GM21447 (cell line): ENCODE data around the gene GRID1.
"Not testable (repeated sequence)": the region's sequence is repeated elsewhere in the genome, so short reads cannot be mapped to it uniquely, and the experiment has no call there.

Source experiments
- ATAC-seq: cut with Tn5 transposase; IDR thresholded peaks from one replicate; pipeline ENCODE4 v1.9.1; 2021; ENCODE audit not compliant: unreplicated experiment

GRID1 gene

GRCh38 chr10:86176850-86177536, 189.6 kb downstream of the GRID1 start:
- no peak for ATAC-seq

GRCh38 chr10:86175476-86175875, 191.1 kb downstream of the GRID1 start:
- ATAC-seq: not testable (repeated sequence)

GRCh38 chr10:86172301-86172700, 194.3 kb downstream of the GRID1 start:
- no peak for ATAC-seq

GRCh38 chr10:86170255-86171108, 196.1 kb downstream of the GRID1 start:
- ATAC-seq: no peak

GRCh38 chr10:86169506-86170254, 196.9 kb downstream of the GRID1 start:
- ATAC-seq: no peak

- ATAC-seq: no peak
Measured at GRCh38 chr10:86169066-86169465, 197.5 kb downstream of the GRID1 start.

- ATAC-seq: no peak
Measured at GRCh38 chr10:86168256-86168655, 198.3 kb downstream of the GRID1 start.

- ATAC-seq: no peak
Measured at GRCh38 chr10:86167762-86168128, 198.8 kb downstream of the GRID1 start.

- ATAC-seq: no peak
Measured at GRCh38 chr10:86167121-86167761, 199.4 kb downstream of the GRID1 start.

GRCh38 chr10:86165666-86166065, 200.9 kb downstream of the GRID1 start:
- ATAC-seq: no peak

- no peak for ATAC-seq
Measured at GRCh38 chr10:86164960-86165630, 201.5 kb downstream of the GRID1 start.

- ATAC-seq: no peak
Measured at GRCh38 chr10:86164174-86164774, 202.3 kb downstream of the GRID1 start.

GRCh38 chr10:86163522-86164173, 202.9 kb downstream of the GRID1 start:
- no peak for ATAC-seq

GRCh38 chr10:86162696-86163400, 203.7 kb downstream of the GRID1 start:
- ATAC-seq: no peak

GRCh38 chr10:86162036-86162435, 204.6 kb downstream of the GRID1 start:
- no peak for ATAC-seq

- ATAC-seq: no peak
Measured at GRCh38 chr10:86160890-86161585, 205.6 kb downstream of the GRID1 start.

- ATAC-seq: no peak
Measured at GRCh38 chr10:86159797-86160196, 206.8 kb downstream of the GRID1 start.
